IPS DF 6.9 (cell line): ENCODE measurements around the gene VIPR1.

Source experiments
- DNase-seq: peaks from one replicate; pipeline ENCODE4 v3.0.0-alpha.2; 2013; ENCODE audit warnings: low read depth, low spot score
- H3K27ac ChIP-seq: one replicate; pipeline ENCODE4 v1.5.1; 2013; ENCODE audit warnings: low read length, control low read depth
- H3K27me3 ChIP-seq: 2 replicates; pipeline ENCODE4 v1.6.1; 2013; ENCODE audit warnings: mild to moderate bottlenecking, low read length; ENCODE audit not compliant: control insufficient read depth, insufficient read depth
- H3K36me3 ChIP-seq: 2 replicates; pipeline ENCODE4 v1.6.1; 2013; ENCODE audit warnings: low read length; ENCODE audit not compliant: control insufficient read depth, insufficient read depth
- H3K4me1 ChIP-seq: 2 replicates; pipeline ENCODE4 v1.6.1; 2013; ENCODE audit warnings: low read length; ENCODE audit not compliant: control insufficient read depth, insufficient read depth
- H3K4me3 ChIP-seq: 2 replicates; pipeline ENCODE4 v1.5.1; 2013; ENCODE audit warnings: mild to moderate bottlenecking, low read length
- H3K9me3 ChIP-seq: 2 replicates; pipeline ENCODE4 v1.6.1; 2013; ENCODE audit warnings: low read length, inconsistent platforms; ENCODE audit not compliant: control insufficient read depth, insufficient read depth
- WGBS: extraction: QIAGEN DNeasy Blood & Tissue Kit; methylation state at CpG from one replicate; pipeline ENCODE4 v1.1.7; 2013; ENCODE audit warnings: mixed read lengths, missing lambda C conversion rate; ENCODE audit not compliant: insufficient read length, insufficient coverage; 5-methylcytosine and 5-hydroxymethylcytosine counted together

Gene VIPR1

GRCh38 chr3:42503957-42504333, 1.5 kb downstream of the VIPR1 start:
- Histone ChIP-seq H3K27me3 (peaks cover 13% of the 10 kb centered on the region), H3K4me1 (peaks cover 12% of the 10 kb centered on the region), H3K4me3 (no peak overlapping the region), H3K27ac (no peak overlapping the region), H3K36me3 (no peaks in the 10 kb centered on the region), H3K9me3 (no peaks in the 10 kb centered on the region)
- DNase-seq = no peak
- no CpG with 5 or more reads among the region's 4 CpGs for WGBS

DNA sequence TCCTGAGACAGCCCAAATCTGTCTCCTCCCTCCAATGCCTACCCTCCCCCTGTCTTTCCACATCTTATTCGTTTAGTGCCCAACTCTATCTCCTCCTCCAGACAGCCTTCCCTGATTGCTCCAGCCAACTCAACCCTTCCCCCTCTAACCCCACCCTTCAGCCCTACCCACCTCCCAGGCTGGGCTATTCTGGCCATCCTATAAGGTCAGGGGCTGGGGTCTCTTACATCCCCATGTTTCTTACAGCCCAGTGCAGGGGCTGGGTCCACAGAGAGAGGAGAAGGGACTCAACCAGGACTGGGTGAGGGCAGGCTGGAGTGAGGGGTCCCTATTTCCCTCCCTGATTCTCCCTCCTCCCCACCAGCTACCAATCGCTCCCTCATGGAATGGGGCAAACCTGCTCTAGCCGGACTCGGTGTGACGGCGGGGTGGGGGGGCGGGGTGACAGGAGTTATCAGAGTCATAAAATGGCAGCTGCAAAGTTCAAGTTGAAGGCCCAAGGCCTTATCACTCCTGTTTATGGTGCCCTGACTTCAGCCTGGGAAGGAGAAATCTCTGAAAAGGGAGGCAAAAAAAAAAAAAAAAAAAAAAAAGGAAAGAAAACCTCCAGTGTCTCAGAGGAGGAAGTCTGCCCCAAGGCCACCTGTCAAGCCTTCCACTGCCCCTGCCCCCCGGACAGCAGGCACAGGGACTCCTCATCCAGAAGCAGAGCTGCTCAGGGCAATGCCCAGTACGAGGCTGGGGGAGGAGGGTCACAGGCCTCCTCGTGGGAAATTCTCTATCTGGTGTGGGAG, 2.1 kb downstream of the VIPR1 start:
- DNase-seq = no peak
- H3K4me1 ChIP-seq = peaks cover 9% of the 10 kb centered on the region
- no CpG with 5 or more reads among the region's 10 CpGs for WGBS
- peaks cover 13% of the 10 kb centered on the region for H3K27me3 ChIP-seq
- H3K4me3 ChIP-seq = no peak overlapping the region
- H3K36me3 ChIP-seq = no peaks in the 10 kb centered on the region
- H3K27ac ChIP-seq = no peak overlapping the region
- no peaks in the 10 kb centered on the region for H3K9me3 ChIP-seq

DNA sequence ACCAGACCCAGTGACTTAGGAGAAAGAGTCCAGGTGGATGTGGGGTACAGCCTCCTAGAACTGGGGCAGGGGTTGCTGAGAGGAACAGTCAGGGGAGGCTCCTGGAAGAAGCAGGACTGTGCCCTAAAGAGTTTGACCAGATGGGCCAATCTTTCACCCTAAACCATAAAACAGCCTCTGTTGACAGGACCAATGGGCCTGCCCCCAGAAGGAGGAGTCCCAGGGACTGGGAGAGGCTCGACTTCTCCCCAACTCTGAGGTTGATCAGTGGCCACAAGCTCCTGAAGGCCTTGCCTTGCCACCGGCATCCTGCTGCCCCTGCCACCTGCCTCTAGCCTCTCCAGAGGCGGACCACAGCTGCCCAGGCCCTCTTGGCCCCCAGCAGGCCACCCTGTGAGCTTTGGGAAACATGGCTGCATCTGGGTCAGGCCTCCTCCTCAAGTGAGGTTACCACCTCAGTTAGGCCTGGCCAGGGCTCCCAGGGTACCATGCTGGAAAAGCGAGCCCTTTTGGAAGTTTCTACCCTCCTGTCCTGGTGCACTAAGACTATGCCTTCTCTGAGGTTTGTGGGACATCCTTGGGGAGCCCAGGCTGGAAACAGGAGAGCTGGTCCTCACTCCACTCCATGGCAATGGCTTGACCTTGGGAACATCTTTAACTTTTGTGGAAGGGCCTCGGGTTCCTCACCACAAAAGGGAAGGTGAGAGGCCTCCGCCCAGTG, 2.8 kb downstream of the VIPR1 start:
- peaks cover 10% of the 10 kb centered on the region for H3K27me3 ChIP-seq
- no CpG with 5 or more reads among the region's 6 CpGs for WGBS

DNA sequence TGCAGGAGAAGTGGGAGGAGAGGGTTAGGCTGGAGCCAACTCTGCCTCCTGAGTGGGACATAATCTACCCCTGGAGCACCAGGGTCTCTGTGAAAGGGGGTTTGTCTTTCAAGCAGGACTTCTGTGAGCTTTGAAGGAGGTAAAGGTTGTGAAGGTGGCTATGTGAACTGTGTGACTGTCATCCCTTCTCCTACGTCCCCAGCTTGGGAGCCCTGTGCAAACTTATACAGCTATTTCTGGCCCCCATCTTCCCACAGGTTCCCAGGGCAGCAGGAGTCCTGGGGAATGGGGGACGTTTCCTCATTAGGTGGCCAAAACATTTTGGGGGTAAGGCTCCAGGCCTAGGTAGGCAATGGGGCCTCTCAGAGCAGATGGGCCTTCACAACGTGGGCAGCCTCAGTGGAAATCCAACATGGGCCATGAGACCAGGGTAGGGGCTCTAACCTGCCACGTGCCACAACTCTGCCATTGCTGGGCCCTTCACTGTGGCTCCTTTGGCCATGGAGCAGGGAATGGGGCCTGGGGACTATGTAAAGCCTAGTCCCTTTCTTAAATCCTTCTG, 3.5 kb downstream of the VIPR1 start:
- Histone ChIP-seq H3K36me3 (no peaks in the 10 kb centered on the region), H3K9me3 (no peaks in the 10 kb centered on the region), H3K27me3 (peaks cover 3% of the 10 kb centered on the region; the same call in 1 of the 2 replicates), H3K27ac (no peak overlapping the region), H3K4me1 (peaks cover 9% of the 10 kb centered on the region), H3K4me3 (no peak overlapping the region)
- WGBS = no CpG with 5 or more reads among the region's 4 CpGs
- no peak for DNase-seq

More for the DNA sequence above, 2.8 kb downstream of the VIPR1 start:
- no peak for DNase-seq
- Histone ChIP-seq H3K36me3 (no peaks in the 10 kb centered on the region), H3K4me1 (peaks cover 9% of the 10 kb centered on the region), H3K27ac (no peak overlapping the region), H3K9me3 (no peaks in the 10 kb centered on the region), H3K4me3 (no peak overlapping the region)

GRCh38 chr3:42507252-42507651, 4.8 kb downstream of the VIPR1 start:
- H3K27me3 ChIP-seq = peaks cover 3% of the 10 kb centered on the region; the same call in 1 of the 2 replicates
- no peak overlapping the region for H3K4me3 ChIP-seq
- no peaks in the 10 kb centered on the region for H3K9me3 ChIP-seq
- no peak overlapping the region for H3K27ac ChIP-seq
- no peak for DNase-seq
- no CpG with 5 or more reads among the region's 7 CpGs for WGBS
- no peaks in the 10 kb centered on the region for H3K36me3 ChIP-seq
- peaks cover 9% of the 10 kb centered on the region for H3K4me1 ChIP-seq

GRCh38 chr3:42507761-42508335, 5.4 kb downstream of the VIPR1 start:
- H3K4me3 ChIP-seq = no peak overlapping the region
- H3K27ac ChIP-seq = no peak overlapping the region
- no CpG with 5 or more reads among the region's 6 CpGs for WGBS

DNA sequence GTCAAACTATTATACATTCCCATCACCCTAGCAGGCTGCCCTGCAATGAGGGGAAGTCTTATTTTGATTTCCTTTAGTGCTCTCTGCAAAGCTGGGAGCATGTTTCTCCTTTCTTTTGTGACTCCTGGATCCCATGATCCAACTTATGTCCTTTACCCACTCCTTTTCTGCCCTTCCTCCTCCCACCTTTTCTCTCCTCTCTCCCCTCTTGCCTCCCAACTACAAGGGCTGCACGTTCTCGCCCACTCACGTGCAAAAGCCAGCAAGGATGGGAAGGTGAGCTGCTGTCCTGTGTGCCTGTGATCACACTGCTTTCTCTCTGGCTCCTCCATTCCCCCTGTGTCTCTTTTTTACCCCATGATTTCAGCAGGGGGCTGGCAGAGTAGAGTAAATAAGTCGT, 6.1 kb downstream of the VIPR1 start:
- H3K9me3 ChIP-seq = no peaks in the 10 kb centered on the region
- no peaks in the 10 kb centered on the region for H3K27me3 ChIP-seq
- no peak overlapping the region for H3K27ac ChIP-seq
- H3K4me1 ChIP-seq = peaks cover 5% of the 10 kb centered on the region
- WGBS = no CpG with 5 or more reads among the region's 4 CpGs
- DNase-seq = no peak
- no peak overlapping the region for H3K4me3 ChIP-seq
- no peaks in the 10 kb centered on the region for H3K36me3 ChIP-seq

More at GRCh38 chr3:42507761-42508335, 5.4 kb downstream of the VIPR1 start:
- Histone ChIP-seq H3K4me1 (peaks cover 9% of the 10 kb centered on the region), H3K27me3 (peaks cover 3% of the 10 kb centered on the region; the same call in 1 of the 2 replicates), H3K9me3 (no peaks in the 10 kb centered on the region), H3K36me3 (no peaks in the 10 kb centered on the region)
- no peak for DNase-seq

DNA sequence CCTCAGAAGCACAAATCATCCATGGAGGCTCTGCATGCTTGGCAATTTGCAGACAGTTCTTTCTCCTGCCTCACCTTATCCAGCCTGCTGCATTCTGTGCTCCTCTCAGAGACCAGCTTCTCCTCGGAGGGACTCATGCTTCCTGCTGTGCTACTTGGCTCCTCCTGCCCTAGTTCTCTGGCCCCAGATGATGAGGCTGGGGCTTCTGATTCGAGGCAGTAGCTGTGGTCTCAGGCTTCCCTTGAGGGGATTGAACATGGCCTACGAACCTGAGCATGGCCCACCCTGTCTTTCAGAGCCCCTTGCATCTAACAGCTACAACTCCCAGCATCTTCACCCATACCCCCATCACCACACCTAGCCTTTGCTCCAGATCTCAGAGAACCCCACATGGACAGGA, 6.7 kb downstream of the VIPR1 start:
- no peak for DNase-seq
- Histone ChIP-seq H3K9me3 (no peaks in the 10 kb centered on the region), H3K27ac (no peak overlapping the region), H3K27me3 (no peaks in the 10 kb centered on the region), H3K36me3 (no peaks in the 10 kb centered on the region), H3K4me3 (no peak overlapping the region), H3K4me1 (peaks cover 5% of the 10 kb centered on the region)
- WGBS = no CpG with 5 or more reads among the region's 3 CpGs

DNA sequence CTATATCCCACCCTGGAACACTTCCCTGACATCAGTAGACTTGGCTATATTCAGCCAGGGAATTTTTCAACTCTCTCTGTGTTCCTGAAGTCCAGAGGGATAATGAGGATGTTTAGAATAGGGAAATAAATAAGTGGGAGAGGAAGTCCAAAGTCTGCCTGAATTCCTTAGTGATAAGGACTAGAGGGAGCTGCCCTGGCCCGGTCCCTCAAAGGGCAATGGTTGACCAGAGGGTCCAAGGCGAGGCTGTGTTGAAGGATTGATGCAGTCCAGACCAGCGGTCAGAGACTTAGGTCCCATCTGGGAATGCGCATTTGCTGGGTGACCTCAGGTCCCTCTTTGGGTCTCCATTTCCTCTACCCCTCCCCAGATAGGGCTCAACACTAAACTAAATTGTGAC, 7.9 kb downstream of the VIPR1 start:
- H3K27me3 ChIP-seq = no peaks in the 10 kb centered on the region
- no peak for DNase-seq
- H3K4me1 ChIP-seq = peaks cover 5% of the 10 kb centered on the region
- H3K4me3 ChIP-seq = no peak overlapping the region
- WGBS = no CpG with 5 or more reads among the region's 4 CpGs
- H3K36me3 ChIP-seq = no peaks in the 10 kb centered on the region
- H3K9me3 ChIP-seq = no peaks in the 10 kb centered on the region
- no peak overlapping the region for H3K27ac ChIP-seq

DNA sequence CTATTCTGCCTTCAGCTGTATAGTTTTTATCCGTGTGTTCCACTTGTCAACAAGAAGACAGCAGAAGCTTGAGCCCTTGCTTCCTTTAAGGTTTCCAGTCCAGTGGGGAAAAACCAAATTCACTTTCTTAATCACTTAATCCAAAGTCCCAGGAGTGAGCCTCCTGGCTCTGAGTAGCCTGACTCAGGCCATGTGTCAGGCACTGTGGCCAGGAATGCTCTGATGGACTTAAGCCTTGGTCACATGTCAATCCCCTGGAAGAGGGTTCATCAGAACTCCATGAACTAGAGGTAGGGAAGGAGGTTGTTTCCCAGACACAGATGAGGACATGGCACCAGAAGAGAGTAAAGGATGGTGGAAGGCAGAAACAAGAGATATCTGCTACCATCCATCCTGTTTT, 8.8 kb downstream of the VIPR1 start:
- no CpG with 5 or more reads among the region's 1 CpG for WGBS
- H3K9me3 ChIP-seq = no peaks in the 10 kb centered on the region

More for the DNA sequence above, 8.8 kb downstream of the VIPR1 start:
- Histone ChIP-seq H3K27ac (no peak overlapping the region), H3K4me3 (no peak overlapping the region), H3K27me3 (no peaks in the 10 kb centered on the region), H3K4me1 (peaks cover 5% of the 10 kb centered on the region), H3K36me3 (no peaks in the 10 kb centered on the region)
- DNase-seq = no peak
